B cell (primary cell): ENCODE data around the gene LAMC3. TPM values are rescaled to one million over a fixed set of nuclear protein-coding genes. Genes with fewer than 3 reads are reported as not detected.

Experiments used
- ATAC-seq: fragments of 200-7000 bp; cut with Tn5 transposase; one replicate; pipeline ENCODE4 v1.10.0; 2021; ENCODE audit warnings: low read depth, mild to moderate bottlenecking, moderate number of reproducible peaks, moderate library complexity
- CTCF ChIA-PET: fragments of 350-600 bp; sonication (Branson Sonifier 250); formaldehyde crosslinking; loops from one replicate; lab custom pipeline; 2021; ENCODE audit warnings: antibody characterized with exemption, inconsistent platforms; lab: Charles Lee
- POLR2A ChIA-PET: fragments of 350-600 bp; sonication (Branson Sonifier 250); formaldehyde crosslinking; loops from one replicate; lab custom pipeline; 2021; ENCODE audit warnings: antibody characterized with exemption; lab: Charles Lee
- DNase-seq: peaks from one replicate; pipeline ENCODE4 v3.0.0; 2013
- H2AFZ ChIP-seq: 2 replicates; pipeline ENCODE4 v1.6.1; 2012; ENCODE audit warnings: mild to moderate bottlenecking, low read depth, low read length; ENCODE audit not compliant: insufficient read depth, poor library complexity, severe bottlenecking
- H3K27ac ChIP-seq, 2 donors: 1 replicate in 1 of 2; 2 replicates in 1 of 2; pipeline ENCODE4 v1.5.1; 2012 to 2013; ENCODE audit warnings: low read length in 2 of 2, mild to moderate bottlenecking in 2 of 2, moderate library complexity in 1 of 2
- H3K27me3 ChIP-seq, 4 experiments: fragments of 200-600 bp in 1 of 4; sonication (generic) in 1 of 4; replicated peaks in 1 of 4; 1 replicate in 2 of 4; 2 replicates in 2 of 4; pipeline versions ENCODE4 v1.6.1 to v1.7.0; 2013 to 2016; ENCODE audit warnings: low read length in 3 of 4, mild to moderate bottlenecking in 2 of 4, mixed read lengths in 1 of 4, moderate library complexity in 1 of 4; ENCODE audit not compliant: insufficient read depth in 4 of 4, control insufficient read depth in 3 of 4; ENCODE audit errors: control extremely low read depth in 1 of 4
- H3K36me3 ChIP-seq, 2 experiments: replicated peaks in 1 of 2; 1 replicate in 1 of 2; 2 replicates in 1 of 2; pipeline versions ENCODE4 v1.6.1 to v1.7.1; 2013; ENCODE audit warnings: low read length in 1 of 2; ENCODE audit not compliant: insufficient read depth in 2 of 2, control insufficient read depth in 1 of 2; ENCODE audit errors: control extremely low read depth in 1 of 2, extremely low read depth in 1 of 2
- H3K4me1 ChIP-seq, 2 donors: fragments of 200-600 bp in 1 of 2; sonication (generic) in 1 of 2; 1 replicate in 1 of 2; 2 replicates in 1 of 2; pipeline versions ENCODE4 v1.5.1 to v1.6.1; 2013 to 2017; ENCODE audit warnings: low read length in 2 of 2; ENCODE audit not compliant: control insufficient read depth in 2 of 2, insufficient read depth in 2 of 2
- H3K4me2 ChIP-seq: replicated peaks from 2 replicates; pipeline ENCODE3; 2012; ENCODE audit warnings: mild to moderate bottlenecking, low read depth, low read length; ENCODE audit not compliant: poor library complexity, severe bottlenecking
- H3K4me3 ChIP-seq, 5 experiments: fragments of 200-600 bp in 1 of 5; sonication (generic) in 1 of 5; 1 replicate in 3 of 5; 2 replicates in 2 of 5; pipeline versions ENCODE4 v1.5.1 to v1.7.0; 2011 to 2016; ENCODE audit warnings: low read length in 4 of 5, mild to moderate bottlenecking in 4 of 5, low read depth in 2 of 5, control low read depth in 1 of 5, moderate library complexity in 1 of 5; ENCODE audit not compliant: insufficient read depth in 1 of 5; ENCODE audit errors: control extremely low read depth in 1 of 5, extremely low read depth in 1 of 5
- H3K79me2 ChIP-seq: fragments of 200-600 bp; sonication (generic); one replicate; pipeline ENCODE4 v1.6.0; 2016; ENCODE audit warnings: low read length; ENCODE audit not compliant: control insufficient read depth, insufficient read depth
- H3K9ac ChIP-seq: fragments of 200-600 bp; sonication (generic); 2 replicates; pipeline ENCODE4 v1.6.1; 2017; ENCODE audit warnings: mild to moderate bottlenecking, low read length, moderate library complexity
- H3K9me3 ChIP-seq, 3 donors: one replicate each; pipeline versions ENCODE4 v1.6.1 to v1.7.1; 2013; ENCODE audit warnings: low read length in 2 of 3; ENCODE audit not compliant: control insufficient read depth in 2 of 3, insufficient read depth in 1 of 3; ENCODE audit errors: control extremely low read depth in 1 of 3
- H4K20me1 ChIP-seq: 2 replicates; pipeline ENCODE4 v1.6.0; 2012; ENCODE audit warnings: mild to moderate bottlenecking, low read length; ENCODE audit not compliant: insufficient read depth, control insufficient read depth, poor library complexity, severe bottlenecking
- H3K27ac Mint-ChIP-seq: one replicate; pipeline ENCODE4 v1.8.0; 2021; ENCODE audit warnings: mixed read lengths
- H3K27me3 Mint-ChIP-seq: one replicate; pipeline ENCODE4 v1.8.0; 2021; ENCODE audit warnings: mixed read lengths
- H3K4me1 Mint-ChIP-seq: one replicate; pipeline ENCODE4 v1.8.0; 2021; ENCODE audit warnings: mixed read lengths
- H3K4me3 Mint-ChIP-seq: one replicate; pipeline ENCODE4 v1.8.0; 2021; ENCODE audit warnings: mixed read lengths
- H3K9me3 Mint-ChIP-seq: one replicate; pipeline ENCODE4 v1.8.0; 2022; ENCODE audit warnings: mixed read lengths; ENCODE audit not compliant: insufficient read depth
- CTCF ChIP-seq: fragments of 200-600 bp; IDR thresholded peaks from one replicate; pipeline ENCODE4 v1.8.0; 2022; ENCODE audit warnings: antibody characterized with exemption, mild to moderate bottlenecking
- EZH2 ChIP-seq: IDR thresholded peaks from 2 replicates; pipeline ENCODE4 v1.6.1; 2012; ENCODE audit warnings: borderline replicate concordance, low read depth, mild to moderate bottlenecking, moderate library complexity, low read length; ENCODE audit not compliant: insufficient read depth, poor library complexity, severe bottlenecking
- WGBS: methylation state at CpG from one replicate; pipeline ENCODE4 v1.1.5; 2013; ENCODE audit warnings: missing lambda C conversion rate; ENCODE audit not compliant: insufficient coverage; 5-methylcytosine and 5-hydroxymethylcytosine counted together
- intact Hi-C: fragments of 100-400 bp; cut with micrococcal nuclease; formaldehyde crosslinking; loops from one replicate; pipeline ENCODE4 v1.10.0; 2022
- polyA plus RNA-seq: library from polyadenylated mRNA; depleted of rRNA; stranded (reverse); fragments of >200 nt; gene quantifications from 2 replicates; pipeline ENCODE4 v1.2.3, GENCODE V29; 2012
- total RNA-seq, 2 donors: library from RNA; stranded (reverse); fragments of 120-200 nt in 1 of 2; gene quantifications; 1 replicate in 1 of 2; 2 replicates in 1 of 2; pipeline versions ENCODE4 v1.2.3 to v1.2.4, GENCODE V29; 2013 to 2022

Gene LAMC3
- total and polyA plus RNA-seq, 2 donors (not counting 1 experiment from before 2014, with no cell fraction given) = 0.25 to 0.45 TPM

- Histone ChIP-seq H3K79me2 (no peaks in the 10 kb centered on the region), H2AFZ (no peak overlapping the region)
These were observed 45.1 kb upstream of the LAMC3 start for GRCh38 chr9:130963916-130964315.

GRCh38 chr9:130965680-130966079 lies 43.3 kb upstream of the LAMC3 start:
- Histone ChIP-seq H3K4me2 (no peak overlapping the region), H3K79me2 (no peaks in the 10 kb centered on the region), H3K27ac (no peak overlapping the region), H3K36me3 (no peaks in the 10 kb centered on the region), H3K9ac (no peak overlapping the region), H4K20me1 (no peaks in the 10 kb centered on the region), H3K9me3 (peaks cover 0 to 4% (median 0%) of the 10 kb centered on the region in 3 donors), H3K4me1 (no peaks in the 10 kb centered on the region), H2AFZ (no peak overlapping the region), H3K4me3 (no peak overlapping the region), H3K27me3 (peaks cover 0 to 4% (median 0%) of the 10 kb centered on the region in 4 experiments)
- DNase-seq (no peak), ATAC-seq (no peak)
- Mint-ChIP-seq H3K9me3 (no peaks in the 10 kb centered on the region), H3K27ac (no peak overlapping the region), H3K4me1 (no peaks in the 10 kb centered on the region), H3K4me3 (no peak overlapping the region), H3K27me3 (peaks cover 15% of the 10 kb centered on the region)
- intact Hi-C loops = no loop called here
- WGBS = 90% methylated on average over 5 of the region's 7 CpGs
- ChIA-PET CTCF (no interaction called here), POLR2A (no interaction called here)
- TF ChIP-seq CTCF = no peak
- TF ChIP-seq EZH2 = no peak

More at GRCh38 chr9:130963916-130964315, 45.1 kb upstream of the LAMC3 start:
- Mint-ChIP-seq H3K9me3 (peaks cover under 1% of the 10 kb centered on the region), H3K4me3 (no peak overlapping the region), H3K27ac (no peak overlapping the region), H3K4me1 (no peaks in the 10 kb centered on the region), H3K27me3 (peaks cover 12% of the 10 kb centered on the region)
- CTCF ChIA-PET = no interaction called here
- Histone ChIP-seq H3K36me3 (no peaks in the 10 kb centered on the region), H3K27ac (no peak overlapping the region), H3K9me3 (peaks cover 0 to 4% (median 0%) of the 10 kb centered on the region in 3 donors), H3K4me3 (no peak overlapping the region), H4K20me1 (no peaks in the 10 kb centered on the region), H3K4me2 (no peak overlapping the region), H3K27me3 (peaks cover 0 to 4% (median 0%) of the 10 kb centered on the region in 4 experiments), H3K9ac (no peak overlapping the region), H3K4me1 (no peaks in the 10 kb centered on the region)
- DNase-seq = no peak
- no peak for ATAC-seq
- POLR2A ChIA-PET = no interaction called here
- no peak for TF ChIP-seq EZH2
- no peak for TF ChIP-seq CTCF
- intact Hi-C loops = no loop called here
- 82% methylated on average over 2 of the region's 8 CpGs for WGBS
